H9 (cell line): ENCODE results near the gene SH3BP1. TPM values are rescaled to one million over a fixed set of nuclear protein-coding genes. Genes with fewer than 3 reads are reported as not detected.

Experiments used
- DNase-seq: peaks from one replicate; pipeline ENCODE4 v3.0.0-alpha.2; 2017
- H2AFZ ChIP-seq: one replicate; pipeline ENCODE4 v1.6.1; 2013; ENCODE audit warnings: mild to moderate bottlenecking, low read length, control low read depth, moderate library complexity
- H2AK5ac ChIP-seq: 2 replicates; pipeline ENCODE4 v1.6.1; 2013; ENCODE audit warnings: low read length, control low read depth, mixed read lengths; ENCODE audit not compliant: insufficient read length
- H2BK120ac ChIP-seq: one replicate; pipeline ENCODE4 v1.6.1; 2013; ENCODE audit warnings: low read depth, mild to moderate bottlenecking, low read length, control low read depth, inconsistent platforms; ENCODE audit not compliant: poor library complexity, severe bottlenecking
- H2BK12ac ChIP-seq: 2 replicates; pipeline ENCODE4 v1.6.1; 2013; ENCODE audit warnings: low read length, control low read depth, mixed read lengths, low read depth; ENCODE audit not compliant: insufficient read length
- H2BK15ac ChIP-seq: 2 replicates; pipeline ENCODE4 v1.6.1; 2013; ENCODE audit warnings: low read depth, low read length, control low read depth
- H2BK20ac ChIP-seq: one replicate; pipeline ENCODE4 v1.6.1; 2013; ENCODE audit warnings: low read depth, mild to moderate bottlenecking, low read length, control low read depth, inconsistent platforms; ENCODE audit not compliant: poor library complexity, severe bottlenecking
- H2BK5ac ChIP-seq: 2 replicates; pipeline ENCODE4 v1.6.1; 2013; ENCODE audit warnings: low read length, control low read depth, mixed read lengths; ENCODE audit not compliant: insufficient read length
- H3K14ac ChIP-seq: 2 replicates; pipeline ENCODE4 v1.6.1; 2013; ENCODE audit warnings: low read length, control low read depth; ENCODE audit not compliant: insufficient read depth
- H3K18ac ChIP-seq: 2 replicates; pipeline ENCODE4 v1.6.1; 2013; ENCODE audit warnings: low read depth, mild to moderate bottlenecking, mixed read lengths, low read length, control low read depth; ENCODE audit not compliant: insufficient read length
- H3K23ac ChIP-seq: 2 replicates; pipeline ENCODE4 v1.6.1; 2013; ENCODE audit warnings: low read length, control low read depth, mixed read lengths, low read depth; ENCODE audit not compliant: insufficient read length
- H3K23me2 ChIP-seq: 2 replicates; pipeline ENCODE4 v1.6.1; 2013; ENCODE audit warnings: low read depth, mild to moderate bottlenecking, mixed read lengths, low read length, control low read depth; ENCODE audit not compliant: insufficient read length, poor library complexity, severe bottlenecking
- H3K27ac ChIP-seq: 2 replicates; pipeline ENCODE4 v1.5.1; 2013; ENCODE audit warnings: low read length, control low read depth, mixed read lengths, low read depth; ENCODE audit not compliant: insufficient read length
- H3K27me3 ChIP-seq: 2 replicates; pipeline ENCODE4 v1.6.1; 2013; ENCODE audit warnings: low read length, control low read depth, inconsistent platforms; ENCODE audit not compliant: insufficient read depth
- H3K4ac ChIP-seq: 2 replicates; pipeline ENCODE4 v1.6.1; 2013; ENCODE audit warnings: low read depth, mild to moderate bottlenecking, control low read depth, inconsistent platforms, low read length, moderate library complexity
- H3K4me1 ChIP-seq: 2 replicates; pipeline ENCODE4 v1.6.1; 2013; ENCODE audit warnings: low read length, control low read depth, inconsistent platforms; ENCODE audit not compliant: insufficient read depth
- H3K4me2 ChIP-seq: 2 replicates; pipeline ENCODE4 v1.6.1; 2013; ENCODE audit warnings: low read length, control low read depth, mixed read lengths; ENCODE audit not compliant: insufficient read length, insufficient read depth
- H3K56ac ChIP-seq: 2 replicates; pipeline ENCODE4 v1.6.1; 2013; ENCODE audit warnings: low read depth, mild to moderate bottlenecking, mixed read lengths, low read length, control low read depth; ENCODE audit not compliant: insufficient read length
- H3K79me1 ChIP-seq: 2 replicates; pipeline ENCODE4 v1.6.1; 2013; ENCODE audit warnings: low read depth, mild to moderate bottlenecking, moderate library complexity, low read length, control low read depth, inconsistent platforms; ENCODE audit not compliant: insufficient read depth, poor library complexity, severe bottlenecking
- H3K79me2 ChIP-seq: 2 replicates; pipeline ENCODE4 v1.6.1; 2013; ENCODE audit warnings: low read length, control low read depth, inconsistent platforms; ENCODE audit not compliant: insufficient read depth
- H3K9ac ChIP-seq: 2 replicates; pipeline ENCODE4 v1.6.1; 2013; ENCODE audit warnings: low read length, control low read depth, mixed read lengths; ENCODE audit not compliant: insufficient read length; ENCODE audit errors: extremely low read depth
- H3K9me3 ChIP-seq: one replicate; pipeline ENCODE4 v1.6.1; 2013; ENCODE audit warnings: low read depth, low read length, inconsistent platforms; ENCODE audit not compliant: control insufficient read depth
- H3T11ph ChIP-seq: one replicate; pipeline ENCODE4 v1.6.1; 2013; ENCODE audit warnings: mild to moderate bottlenecking, low read length, control low read depth, inconsistent platforms
- H4K20me1 ChIP-seq: one replicate; pipeline ENCODE4 v1.6.1; 2013; ENCODE audit not compliant: control insufficient read depth, insufficient read length, insufficient read depth
- H4K5ac ChIP-seq: 2 replicates; pipeline ENCODE4 v1.6.1; 2013; ENCODE audit warnings: low read depth, mild to moderate bottlenecking, mixed read lengths, low read length, control low read depth; ENCODE audit not compliant: insufficient read length
- H4K8ac ChIP-seq: replicated peaks from 2 replicates; pipeline ENCODE4 v1.6.1; 2013; ENCODE audit warnings: low read length, control low read depth, mixed read lengths, low read depth; ENCODE audit not compliant: insufficient read length
- H4K91ac ChIP-seq: 2 replicates; pipeline ENCODE4 v1.6.1; 2013; ENCODE audit warnings: low read depth, mild to moderate bottlenecking, moderate library complexity, mixed read lengths, low read length, control low read depth; ENCODE audit not compliant: insufficient read length
- H3K27ac Mint-ChIP-seq, 3 experiments: 2 replicates in 2 of 3; 3 replicates in 1 of 3; pipeline ENCODE4 v1.8.0; 2020 to 2021; ENCODE audit warnings: mixed read lengths in 3 of 3, mild to moderate bottlenecking in 1 of 3, moderate library complexity in 1 of 3
- H3K27me3 Mint-ChIP-seq: 2 replicates; pipeline ENCODE4 v1.8.0; 2021; ENCODE audit warnings: low read depth, mild to moderate bottlenecking, moderate library complexity, mixed read lengths
- H3K36me3 Mint-ChIP-seq, 3 experiments: 2 replicates in 2 of 3; 3 replicates in 1 of 3; pipeline ENCODE4 v1.8.0; 2020 to 2021; ENCODE audit warnings: low read depth in 3 of 3, mixed read lengths in 3 of 3; ENCODE audit not compliant: insufficient read depth in 1 of 3
- H3K4me1 Mint-ChIP-seq, 2 experiments: 2 replicates each; pipeline ENCODE4 v1.8.0; 2020; ENCODE audit warnings: mixed read lengths in 2 of 2
- H3K4me3 Mint-ChIP-seq, 2 experiments: 2 replicates in 1 of 2; 3 replicates in 1 of 2; pipeline ENCODE4 v1.8.0; 2020 to 2021; ENCODE audit warnings: mild to moderate bottlenecking in 2 of 2, mixed read lengths in 2 of 2, moderate library complexity in 1 of 2
- H3K9me3 Mint-ChIP-seq, 2 experiments: 2 replicates in 1 of 2; 3 replicates in 1 of 2; pipeline ENCODE4 v1.8.0; 2020; ENCODE audit warnings: mild to moderate bottlenecking in 2 of 2, mixed read lengths in 2 of 2, moderate library complexity in 1 of 2
- CTCF ChIP-seq: fragments of 200-600 bp; sonication (generic); conservative IDR thresholded peaks from 3 replicates; pipeline ENCODE4 v1.8.0; 2021; ENCODE audit warnings: antibody characterized with exemption, mild to moderate bottlenecking
- WGBS: extraction: QIAGEN DNeasy Blood & Tissue Kit; methylation state at CpG from one replicate; pipeline ENCODE4 v1.1.7; 2013; ENCODE audit warnings: missing lambda C conversion rate, low lambda C conversion rate, mixed read lengths; ENCODE audit not compliant: insufficient read length; ENCODE audit errors: extremely low coverage; 5-methylcytosine and 5-hydroxymethylcytosine counted together
- total RNA-seq: library from RNA; stranded (reverse); gene quantifications from 2 replicates; pipeline ENCODE4 v1.2.1, GENCODE V29; 2021

SH3BP1 gene
- total RNA-seq, 1 experiment from 2014 or later, result 33.6 TPM

- Histone ChIP-seq H3K18ac (no peak overlapping the region), H2BK5ac (no peak overlapping the region), H2AK5ac (no peak overlapping the region), H3K79me1 (no peaks in the 10 kb centered on the region), H3K9ac (no peak overlapping the region), H3K23ac (no peak overlapping the region), H3K27ac (no peak overlapping the region), H4K5ac (no peak overlapping the region), H3K14ac (no peak overlapping the region), H3K9me3 (no peaks in the 10 kb centered on the region), H3K27me3 (no peaks in the 10 kb centered on the region), H2BK120ac (no peak overlapping the region), H3T11ph (no peak overlapping the region), H2AFZ (no peak overlapping the region), H4K91ac (no peak overlapping the region), H3K4me2 (no peak overlapping the region), H4K8ac (no peak overlapping the region), H2BK15ac (no peak overlapping the region), H3K4me1 (peaks cover under 1% of the 10 kb centered on the region; the same call in 1 of the 2 replicates), H3K23me2 (no peaks in the 10 kb centered on the region), H3K4ac (no peak overlapping the region), H2BK20ac (no peak overlapping the region), H4K20me1 (no peaks in the 10 kb centered on the region), H2BK12ac (no peak overlapping the region), H3K56ac (no peak overlapping the region), H3K79me2 (no peaks in the 10 kb centered on the region)
- Mint-ChIP-seq H3K9me3 (no peaks in the 10 kb centered on the region), H3K4me1 (peaks cover 1% of the 10 kb centered on the region in 2 experiments), H3K27me3 (no peaks in the 10 kb centered on the region; the same call in 1 of the 2 replicates), H3K27ac (no peak overlapping the region), H3K4me3 (no peak overlapping the region), H3K36me3 (peaks cover 10 to 50% (median 49%) of the 10 kb centered on the region in 3 experiments; a peak in 6 of 7 replicates)
- WGBS, result no CpG with 5 or more reads among the region's 6 CpGs
- DNase-seq, result no peak
- TF ChIP-seq CTCF, result no peak
Measured at GRCh38 chr22:37618674-37619073, 20.8 kb upstream of the SH3BP1 start.
